ENCODE data around the gene OSBPL8.
"Not testable (repeated sequence)": the region's sequence is repeated elsewhere in the genome, so short reads cannot be mapped to it uniquely, and the experiment has no call there.

Gene OSBPL8

DNA sequence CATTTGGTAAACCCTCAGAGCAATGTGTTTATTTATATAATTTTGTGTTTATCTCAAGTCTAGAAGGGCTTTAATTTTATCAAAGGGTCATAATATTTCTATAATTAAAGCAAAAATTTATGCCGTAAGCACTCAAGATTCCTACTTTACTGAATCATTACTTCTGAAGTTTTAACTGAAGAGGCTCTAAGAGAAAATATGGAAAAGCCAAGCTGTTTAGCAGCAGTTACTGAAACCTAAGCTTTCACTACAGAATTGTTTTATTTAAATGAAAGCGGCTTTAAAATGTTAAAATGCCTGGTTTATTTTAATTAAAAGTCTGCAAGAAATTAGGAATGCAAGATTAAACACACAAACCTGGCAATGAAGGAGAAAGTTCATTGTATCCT is 137.4 kb downstream of the OSBPL8 start:
- no peak for DNase-seq (ENCODE audit: low read depth)

DNA sequence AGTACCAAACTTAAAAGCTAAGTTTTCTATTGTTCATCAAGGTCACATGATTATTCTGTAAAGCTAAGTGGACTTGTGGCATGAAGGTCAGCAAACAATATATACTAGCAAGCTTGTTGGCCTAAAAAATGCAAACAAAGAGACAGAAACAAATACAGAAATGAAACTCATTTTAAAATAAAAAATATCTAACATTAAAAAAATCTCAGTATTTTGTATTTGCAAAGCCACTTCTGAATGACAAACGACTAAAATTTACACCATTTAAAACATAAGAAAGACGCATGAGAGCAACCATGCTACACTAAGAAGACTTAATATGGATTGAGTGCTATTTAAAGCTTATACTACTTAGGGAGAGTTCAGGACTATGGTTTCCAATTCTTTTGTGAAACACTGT is 138.5 kb downstream of the OSBPL8 start:
- DNase-seq (ENCODE audit: low read depth), result no peak

DNA sequence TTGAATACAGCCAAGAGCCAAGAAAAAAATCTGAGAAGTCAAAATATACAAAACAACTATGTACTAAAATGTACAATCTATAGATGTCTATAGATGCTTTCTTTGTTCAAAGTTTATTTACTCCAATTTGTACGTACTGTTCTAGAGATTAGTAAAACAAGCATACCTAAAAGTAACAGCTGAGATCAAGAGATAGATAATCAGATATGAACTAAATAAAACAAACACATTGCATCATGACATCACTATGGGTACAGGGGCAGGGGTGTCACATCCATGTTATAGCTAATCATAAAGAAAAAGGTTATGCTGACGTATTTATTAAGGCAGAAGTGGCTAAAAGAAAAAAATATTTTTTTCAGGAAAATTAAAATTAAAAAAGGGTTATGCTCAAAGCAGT is 139.3 kb downstream of the OSBPL8 start:
- no peak for DNase-seq (ENCODE audit: low read depth)

DNA sequence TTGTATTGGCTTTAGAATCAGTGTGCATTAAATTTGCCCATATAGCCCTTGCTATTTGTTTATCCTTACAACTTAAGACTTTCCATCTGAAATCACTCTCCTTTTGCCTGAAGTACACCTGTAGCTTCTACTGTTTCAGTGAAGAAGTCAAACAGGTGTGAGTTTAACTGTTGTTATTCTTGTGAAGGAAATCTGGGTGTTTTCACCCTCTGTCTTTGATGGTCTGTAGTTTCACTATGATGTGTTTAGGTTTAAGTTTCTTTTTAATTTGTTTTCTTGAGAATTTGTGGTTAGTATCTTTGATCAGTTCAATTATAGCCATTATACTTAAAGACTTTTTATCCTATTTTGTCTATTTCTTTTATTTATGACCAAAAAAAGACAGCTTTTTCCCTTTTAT is 142.5 kb downstream of the OSBPL8 start:
- no peak for DNase-seq (ENCODE audit: low read depth)

DNA sequence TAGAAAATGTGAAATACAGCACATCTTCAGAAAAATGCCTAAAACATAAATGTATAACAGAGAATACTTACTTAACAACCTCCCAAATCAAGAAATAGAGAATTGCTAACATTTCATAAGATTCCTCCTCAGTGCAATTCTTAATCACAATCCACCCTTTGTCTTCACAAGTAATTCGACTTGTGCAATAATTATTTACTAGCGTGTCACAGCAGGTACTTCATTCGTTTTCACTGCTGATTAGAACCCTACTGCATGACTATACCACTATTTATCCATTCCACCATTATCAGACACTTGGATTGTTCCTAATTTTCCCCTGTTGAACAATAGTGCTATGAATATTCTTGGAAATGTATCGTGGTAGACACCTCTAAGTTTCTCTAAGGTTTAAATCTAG is 146.4 kb downstream of the OSBPL8 start:
- DNase-seq (ENCODE audit: low read depth), result no peak

DNA sequence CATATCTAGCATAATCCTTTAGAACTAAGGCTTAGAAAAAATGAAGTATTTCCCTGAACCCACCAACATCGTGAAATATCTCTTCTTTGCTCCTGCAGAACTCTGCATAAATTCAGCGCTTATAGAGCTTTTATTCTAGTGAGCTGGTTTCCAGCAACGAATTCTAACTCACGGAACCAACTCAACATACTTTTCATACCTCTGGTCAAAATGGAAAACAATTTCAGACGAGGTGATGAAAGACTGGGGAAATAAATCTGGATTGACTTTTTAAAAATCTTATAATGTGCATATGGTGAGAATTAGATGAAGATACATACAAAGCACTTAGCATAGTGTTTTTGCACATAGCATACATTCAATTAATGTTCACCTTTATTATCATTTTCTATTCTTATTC is 148.8 kb downstream of the OSBPL8 start:
- no peak for DNase-seq (ENCODE audit: low read depth)

DNA sequence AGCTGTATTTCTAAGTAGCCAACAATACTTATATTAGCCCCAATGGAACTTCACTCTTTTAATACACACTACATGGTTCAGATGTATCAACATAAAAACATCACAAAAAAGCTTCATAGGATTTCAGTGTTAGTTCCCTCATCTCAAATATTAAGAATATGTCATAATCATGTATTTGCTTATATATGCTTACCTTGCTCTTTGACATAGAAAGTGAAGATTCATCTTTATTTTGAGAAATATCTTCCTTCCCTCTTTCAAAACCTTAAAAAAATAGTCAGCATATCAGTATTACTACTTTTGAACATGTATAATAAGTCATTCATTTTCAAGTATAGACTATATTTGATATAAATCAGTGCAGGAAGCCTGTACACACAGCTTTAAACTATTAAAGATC is 149.2 kb downstream of the OSBPL8 start:
- DNase-seq (ENCODE audit: low read depth), result no peak

DNA sequence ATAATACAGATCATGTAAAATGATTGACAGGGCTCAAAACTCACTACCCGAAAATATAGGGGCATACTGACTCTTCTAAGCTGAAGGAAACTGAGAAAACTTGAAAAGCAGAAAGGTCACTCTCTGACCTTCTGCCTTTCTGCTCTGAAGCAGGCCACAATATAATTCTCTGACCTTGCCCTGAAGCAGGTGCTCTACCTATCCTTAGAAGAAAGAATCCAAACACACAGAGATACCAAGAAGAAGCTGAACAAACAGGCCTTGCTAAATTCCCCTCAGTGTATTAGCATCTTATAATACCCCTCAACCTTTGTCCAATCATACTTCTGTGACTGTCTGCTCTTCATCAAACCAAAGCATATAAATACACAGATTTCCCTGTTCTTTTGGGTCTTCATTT is 150.5 kb downstream of the OSBPL8 start:
- no peak for DNase-seq (ENCODE audit: low read depth)

DNA sequence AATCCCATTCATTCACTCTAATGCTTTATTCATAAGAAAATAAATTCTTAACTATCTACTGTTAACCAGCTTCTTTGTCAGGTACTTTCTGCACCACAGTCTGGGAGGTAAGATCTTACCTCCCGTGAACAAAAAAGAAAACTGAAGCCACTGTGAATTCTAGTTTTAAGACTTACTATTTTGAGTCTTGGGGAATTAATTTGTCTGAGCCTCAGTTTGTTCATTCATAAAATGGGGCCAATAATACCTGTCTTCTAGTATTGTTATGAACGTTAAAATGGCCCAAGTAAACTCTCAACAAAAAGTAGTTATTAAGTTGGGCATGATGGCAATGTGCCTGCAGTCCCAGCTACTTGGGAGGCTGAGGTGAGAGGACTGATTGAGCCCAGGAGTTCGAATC is 151.9 kb downstream of the OSBPL8 start:
- no peak for DNase-seq (ENCODE audit: low read depth)

DNA sequence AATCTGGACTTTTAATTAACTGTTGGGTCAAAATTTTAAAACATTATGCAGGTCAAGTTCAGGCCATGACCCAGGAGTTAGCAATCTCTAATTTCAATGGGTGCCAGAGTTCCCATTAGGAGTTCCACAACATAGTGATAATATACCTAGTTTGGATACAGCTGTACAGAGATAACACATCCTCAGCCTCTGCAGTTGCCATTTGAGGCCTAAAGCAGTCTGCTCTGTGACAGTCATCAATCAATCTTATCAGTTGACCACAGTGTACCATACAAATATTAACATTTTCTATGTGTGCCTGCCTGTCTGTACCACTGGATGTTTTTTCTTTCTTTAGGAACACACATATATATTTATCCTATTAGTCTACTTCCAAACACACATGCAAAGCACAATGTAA is 157.3 kb downstream of the OSBPL8 start:
- DNase-seq (ENCODE audit: low read depth), result no peak

DNA sequence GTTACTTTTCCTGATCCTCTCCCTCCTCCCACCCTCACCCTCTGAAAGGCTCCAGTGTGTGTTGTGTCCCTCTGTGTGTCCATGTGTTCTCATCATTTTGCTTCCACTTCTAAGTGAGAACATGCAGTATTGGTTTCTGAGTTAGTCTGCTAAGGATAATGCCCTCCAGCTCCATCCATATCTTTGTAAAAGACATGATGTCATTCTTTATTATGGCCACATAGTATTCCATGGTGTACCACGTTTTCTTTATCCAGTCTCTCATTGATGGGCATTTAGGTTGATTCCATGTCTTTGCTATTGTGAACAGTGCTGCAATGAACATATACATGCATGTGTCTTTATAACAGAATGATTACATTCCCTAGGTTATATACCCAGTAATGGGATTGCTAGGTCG is 159.4 kb downstream of the OSBPL8 start:
- no peak for DNase-seq (ENCODE audit: low read depth)

DNA sequence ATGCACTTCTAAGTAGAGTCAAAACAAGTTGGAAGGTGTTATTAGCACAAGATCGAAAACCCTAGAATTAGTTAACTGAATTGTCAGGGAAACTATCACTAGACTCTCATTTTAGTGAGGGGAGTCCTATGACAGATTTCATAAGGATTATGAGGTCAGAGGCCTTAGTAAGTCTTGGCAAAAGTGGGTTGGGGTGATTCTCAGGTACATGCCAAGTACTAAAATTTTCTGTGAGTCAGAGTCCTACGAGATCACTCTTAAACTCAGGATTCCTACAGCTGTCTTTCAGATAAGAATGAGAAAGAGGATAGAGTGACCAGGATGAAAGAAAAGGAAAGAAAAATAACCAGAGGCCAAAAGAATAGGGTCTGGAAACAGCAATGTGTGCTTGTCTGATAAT is 160.5 kb downstream of the OSBPL8 start:
- no peak for DNase-seq (ENCODE audit: low read depth)

DNA sequence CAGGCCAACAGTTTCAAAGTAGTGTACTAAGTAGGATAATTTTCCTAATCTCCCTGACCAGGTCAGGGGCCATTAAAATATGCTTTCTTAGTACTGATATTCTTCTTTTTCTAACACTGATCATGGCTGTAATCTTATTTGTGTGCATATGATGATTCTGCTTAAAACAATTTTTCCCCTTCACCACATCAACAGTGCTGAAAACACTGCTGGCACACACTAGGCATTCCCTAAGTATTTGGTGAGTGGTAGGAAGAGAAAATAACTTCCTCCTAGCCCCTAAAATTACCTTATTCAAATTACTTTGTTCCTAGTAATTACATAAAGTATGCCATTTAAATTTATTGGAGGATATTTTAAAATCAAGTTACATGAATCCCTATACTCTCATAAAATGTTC is 161.5 kb downstream of the OSBPL8 start:
- no peak for DNase-seq (ENCODE audit: low read depth)

DNA sequence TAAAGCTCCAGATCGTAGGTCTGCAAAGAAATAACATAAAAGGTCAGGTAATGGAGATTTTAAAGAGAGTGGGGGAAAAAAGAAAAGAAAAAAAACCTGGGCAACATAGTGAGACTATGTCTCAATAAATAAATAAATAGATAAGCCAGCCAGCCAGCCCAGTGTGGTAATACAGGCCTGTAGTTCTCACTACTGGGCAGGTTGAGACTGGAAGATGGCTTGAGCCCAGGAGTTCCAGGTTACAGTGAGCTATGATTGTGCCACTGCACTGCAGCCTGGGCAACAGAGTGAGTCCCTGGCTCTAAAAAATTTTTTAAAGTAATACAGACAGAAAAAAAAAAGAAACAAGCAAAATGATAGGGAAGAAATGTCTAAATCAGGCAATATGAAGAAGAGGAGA is 168.1 kb downstream of the OSBPL8 start:
- DNase-seq (ENCODE audit: low read depth), result no peak

DNA sequence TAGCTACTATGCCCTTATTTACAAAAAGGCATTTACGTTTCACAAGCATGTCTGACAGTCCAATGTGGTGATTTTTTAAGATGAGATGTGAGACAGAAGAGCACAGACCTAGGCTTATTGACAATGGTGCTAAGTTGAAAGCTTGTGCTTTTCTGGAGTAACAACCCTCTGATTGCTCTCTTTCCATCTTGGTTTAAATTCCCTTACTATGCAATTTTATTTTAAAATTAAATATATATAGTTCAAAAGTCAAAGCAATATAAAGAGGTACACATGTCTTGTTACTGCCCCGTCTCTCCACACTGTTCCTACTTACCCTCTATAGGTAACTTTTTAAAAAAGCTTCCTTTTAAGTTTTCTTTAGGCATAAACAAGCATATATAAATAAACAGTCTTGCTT is 172.0 kb downstream of the OSBPL8 start:
- DNase-seq (ENCODE audit: low read depth), result no peak

DNA sequence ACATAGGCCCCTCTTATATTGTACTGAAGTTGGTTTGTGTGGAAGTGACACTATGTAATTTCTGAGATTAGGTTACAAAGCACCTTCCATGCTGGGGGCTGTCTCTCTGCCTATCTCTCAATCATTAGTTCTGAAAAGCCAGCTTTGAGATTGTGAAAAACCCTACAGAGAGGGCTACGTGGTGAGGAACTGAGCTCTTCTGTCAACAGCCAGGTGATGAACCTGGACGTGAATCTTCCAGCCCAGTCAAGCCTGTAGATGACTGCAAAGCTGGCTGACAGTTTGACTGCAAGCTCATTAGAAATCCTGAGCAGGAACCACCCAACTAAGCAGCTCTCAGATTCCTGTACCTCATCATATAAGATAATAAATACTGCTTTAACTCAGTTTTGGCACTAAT is 175.0 kb downstream of the OSBPL8 start:
- DNase-seq (ENCODE audit: low read depth), result no peak

DNA sequence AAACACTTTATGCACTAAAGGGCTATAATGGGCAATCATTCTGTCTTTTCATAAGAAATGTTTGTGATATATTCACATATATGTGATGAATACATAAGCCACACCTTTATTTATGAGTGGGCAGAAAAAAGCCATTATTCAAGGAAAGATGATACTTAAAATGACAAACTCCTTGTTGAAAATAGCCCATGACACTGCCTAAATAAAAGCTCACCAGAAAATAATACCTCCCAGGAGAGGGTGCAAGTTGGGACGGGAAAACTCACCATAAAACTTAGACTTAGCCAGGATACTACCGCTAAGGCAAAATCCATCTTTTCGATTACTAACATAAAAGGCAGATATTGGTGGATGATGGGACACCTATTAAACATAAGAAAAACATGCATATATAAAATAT is 175.6 kb downstream of the OSBPL8 start:
- DNase-seq (ENCODE audit: low read depth), result no peak

DNA sequence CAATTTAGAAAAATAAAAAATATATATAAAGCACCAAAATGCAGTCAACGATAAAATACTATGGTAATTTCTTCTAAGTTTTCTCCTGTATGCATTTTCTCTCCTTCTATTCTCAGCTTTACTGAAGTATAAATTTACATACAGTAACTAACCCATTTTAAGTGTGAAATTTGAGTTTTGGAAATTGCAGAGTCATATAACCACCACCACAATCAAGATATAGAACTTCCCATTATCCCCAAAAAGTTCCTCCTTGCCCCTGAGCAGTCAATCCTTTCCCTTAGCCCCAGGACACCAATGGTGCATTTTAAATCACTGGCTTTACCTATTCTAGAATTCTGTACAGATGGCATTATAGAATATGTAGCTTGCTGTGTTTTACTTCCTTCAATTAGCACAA is 180.3 kb downstream of the OSBPL8 start:
- DNase-seq (ENCODE audit: low read depth), result no peak

DNA sequence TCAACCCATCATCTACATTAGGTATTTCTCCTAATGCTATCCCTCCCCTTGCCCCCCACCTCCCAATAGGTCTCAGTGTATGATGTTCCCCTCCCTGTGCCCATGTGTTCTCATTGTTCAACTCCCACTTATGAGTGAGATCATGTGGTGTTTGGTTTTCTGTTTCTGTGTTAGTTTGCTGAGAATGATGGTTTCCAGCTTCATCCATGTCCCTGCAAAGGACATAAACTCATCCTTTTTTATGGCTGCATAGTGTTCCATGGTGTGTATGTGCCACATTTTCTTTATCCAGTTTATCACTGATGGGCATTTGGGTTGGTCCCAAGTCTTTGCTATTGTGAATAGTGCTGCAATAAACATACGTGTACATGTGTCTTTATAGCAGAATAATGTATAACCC is 182.7 kb downstream of the OSBPL8 start:
- not testable (repeated sequence) for DNase-seq (ENCODE audit: low read depth)

DNA sequence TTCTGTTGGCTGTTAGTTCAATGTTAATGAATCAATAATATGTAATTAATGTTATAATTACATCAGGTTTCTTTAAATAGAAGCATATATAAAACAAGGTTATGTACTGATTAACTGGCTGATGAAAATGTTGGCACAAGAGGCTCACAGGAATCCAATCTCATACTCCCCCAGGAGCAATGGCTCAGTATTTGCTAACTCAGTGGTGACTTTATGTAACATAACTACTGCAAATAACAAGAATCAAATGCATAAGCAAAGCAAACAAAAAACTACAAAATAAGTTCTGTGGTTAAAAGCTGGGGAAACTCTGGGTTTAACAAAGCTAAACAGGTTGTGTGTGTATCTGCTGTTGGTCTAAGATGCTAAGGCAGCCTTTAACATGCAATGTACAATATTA is 183.6 kb downstream of the OSBPL8 start:
- DNase-seq (ENCODE audit: low read depth), result no peak

DNA sequence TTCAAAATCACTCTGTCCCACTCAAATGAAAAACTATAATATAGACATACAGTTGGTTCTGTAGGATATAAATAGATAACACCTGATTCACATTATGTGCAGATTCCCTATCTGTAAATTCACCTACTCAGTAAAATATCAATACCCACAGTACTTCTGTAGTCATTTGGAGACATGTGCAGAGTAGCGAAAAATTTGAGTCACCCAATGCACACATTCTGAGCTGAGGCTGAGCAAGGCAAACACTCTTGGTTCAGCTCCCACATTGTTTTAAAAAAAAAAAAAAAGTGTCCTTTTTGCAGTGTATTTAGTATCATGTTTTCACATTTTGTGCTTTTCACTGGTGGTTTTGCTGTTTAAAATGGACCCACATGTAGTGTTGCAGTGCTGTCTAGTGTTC is 184.1 kb downstream of the OSBPL8 start:
- no peak for DNase-seq (ENCODE audit: low read depth)

DNA sequence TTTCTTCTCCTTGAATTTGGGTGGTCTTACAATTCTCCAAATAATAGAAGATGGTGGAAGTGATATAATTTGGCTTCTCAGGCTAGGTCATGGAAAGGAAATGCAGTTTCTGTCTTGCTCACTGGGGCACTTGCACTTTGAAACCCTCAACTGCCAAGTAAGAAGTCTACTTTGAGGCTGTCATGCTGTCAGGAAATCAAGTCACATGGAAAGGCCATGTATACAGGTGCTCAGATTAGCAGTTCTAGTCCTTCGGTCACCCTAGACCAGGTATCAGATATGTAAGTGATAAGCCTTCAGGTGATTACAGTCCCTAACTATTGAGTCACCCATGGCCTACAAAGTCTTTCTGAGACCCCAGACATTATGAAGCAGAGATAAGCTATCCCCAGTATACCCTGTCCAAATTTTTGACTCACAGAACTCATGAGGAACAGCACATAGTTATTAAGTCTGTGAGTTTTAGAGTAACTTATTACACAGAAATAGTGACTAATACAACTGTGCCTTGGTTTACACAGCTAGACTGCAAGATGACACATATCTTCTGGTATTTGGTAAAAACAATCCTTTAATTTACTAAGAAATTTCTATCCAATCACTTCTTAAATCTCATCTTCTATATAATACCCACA is 185.1 kb downstream of the OSBPL8 start:
- DNase-seq (ENCODE audit: low read depth), result no peak

DNA sequence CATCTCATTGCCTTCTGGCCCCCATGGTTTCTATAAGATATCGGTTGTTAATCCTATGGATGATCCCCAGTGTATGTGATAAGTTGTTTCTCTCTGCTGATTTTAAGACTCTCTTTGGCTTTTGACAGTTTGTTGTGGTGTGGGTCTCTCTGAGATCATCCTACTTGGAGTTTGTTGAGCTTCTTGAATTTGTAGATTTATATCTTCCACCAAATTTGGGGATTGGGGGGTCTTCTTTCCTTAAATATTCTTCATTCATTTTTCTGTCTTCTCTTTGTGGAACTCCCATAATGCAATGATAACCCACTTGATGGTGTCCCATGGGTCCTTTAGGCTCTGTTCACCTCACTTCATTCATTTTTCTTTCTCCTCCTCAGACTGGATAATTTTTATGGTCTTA is 191.3 kb downstream of the OSBPL8 start:
- DNase-seq (ENCODE audit: low read depth), result no peak

DNA sequence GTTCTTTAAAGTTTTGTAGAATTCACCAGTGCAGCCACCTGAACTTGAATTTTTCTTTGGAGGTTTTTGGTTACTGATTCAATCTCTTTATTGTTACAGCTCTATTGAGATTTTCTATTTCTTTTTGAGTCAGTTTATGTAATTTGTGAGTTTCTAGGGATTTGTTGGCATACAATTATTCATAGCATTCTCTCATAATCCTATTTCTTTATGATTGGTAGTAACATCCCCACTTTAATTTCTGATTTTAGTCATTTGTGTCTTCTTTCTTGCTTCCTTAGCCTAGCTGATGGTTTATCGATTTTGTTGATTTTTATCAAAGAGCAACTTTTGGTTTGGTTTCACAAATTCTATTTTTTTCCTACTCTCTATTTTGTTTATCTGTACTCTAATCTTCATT is 193.4 kb downstream of the OSBPL8 start:
- no peak for DNase-seq (ENCODE audit: low read depth)

DNA sequence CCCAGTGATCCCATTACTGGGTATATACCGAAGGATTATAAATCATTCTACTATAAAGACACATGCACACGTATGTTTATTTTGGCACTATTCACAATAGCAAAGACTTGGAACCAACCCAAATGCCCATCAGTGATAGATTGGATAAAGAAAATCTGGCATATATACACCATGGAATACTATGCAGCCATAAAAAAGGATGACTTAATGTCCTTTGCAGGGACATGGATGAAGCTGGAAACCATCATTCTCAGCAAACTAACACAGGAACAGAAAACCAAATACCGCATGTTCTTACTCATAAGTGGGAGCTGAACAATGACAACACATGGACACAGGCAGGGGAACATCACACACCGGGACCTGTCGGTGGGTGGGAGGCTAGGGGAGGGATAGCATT is 195.4 kb downstream of the OSBPL8 start:
- not testable (repeated sequence) for DNase-seq (ENCODE audit: low read depth)
